Neural progenitor cell (in vitro differentiated cells): ENCODE measurements around the gene IL4I1. TPM values are rescaled to one million over a fixed set of nuclear protein-coding genes. Genes with fewer than 3 reads are reported as not detected.
A peak's percentile ranks its signal among the peaks of the same experiment; 100 is the strongest.

Source experiments
- DNase-seq: peaks from one replicate; pipeline ENCODE4 v3.0.0-alpha.2; 2016; ENCODE audit warnings: low spot score
- H2AFZ ChIP-seq: fragments of 200-600 bp; sonication (generic); replicated peaks from 2 replicates; pipeline ENCODE4 v1.6.1; 2016; ENCODE audit warnings: antibody characterized with exemption
- H3F3A ChIP-seq: fragments of 200-600 bp; sonication (generic); 2 replicates; pipeline ENCODE4 v1.6.1; 2016; ENCODE audit warnings: antibody characterized with exemption, low read depth
- H3K27ac ChIP-seq: fragments of 200-600 bp; sonication (generic); 2 replicates; pipeline ENCODE4 v1.5.1; 2016; ENCODE audit warnings: mild to moderate bottlenecking
- H3K27me3 ChIP-seq: fragments of 200-600 bp; sonication (generic); 2 replicates; pipeline ENCODE4 v1.6.1; 2016; ENCODE audit warnings: mild to moderate bottlenecking, moderate library complexity
- H3K36me3 ChIP-seq: fragments of 200-600 bp; sonication (generic); 2 replicates; pipeline ENCODE4 v1.5.1; 2016
- H3K4me1 ChIP-seq: fragments of 200-600 bp; sonication (generic); 2 replicates; pipeline ENCODE4 v1.6.1; 2016; ENCODE audit warnings: mixed run types
- H3K4me2 ChIP-seq: fragments of 200-600 bp; sonication (generic); 2 replicates; pipeline ENCODE4 v1.6.1; 2016
- H3K4me3 ChIP-seq: fragments of 200-600 bp; sonication (generic); 2 replicates; pipeline ENCODE4 v1.5.1; 2016
- H3K79me2 ChIP-seq: fragments of 200-600 bp; sonication (generic); 2 replicates; pipeline ENCODE4 v1.6.1; 2016; ENCODE audit warnings: low read depth
- H3K9ac ChIP-seq: fragments of 200-600 bp; sonication (generic); 2 replicates; pipeline ENCODE4 v1.6.1; 2016
- H3K9me3 ChIP-seq: fragments of 200-600 bp; sonication (generic); 2 replicates; pipeline ENCODE4 v1.5.1; 2016; ENCODE audit warnings: low read depth
- H4K20me1 ChIP-seq: fragments of 200-600 bp; sonication (generic); 2 replicates; pipeline ENCODE4 v1.6.1; 2016; ENCODE audit warnings: low read depth
- H3K27ac Mint-ChIP-seq: 3 replicates; pipeline ENCODE4 v1.8.0; 2021; ENCODE audit warnings: mixed read lengths
- H3K27me3 Mint-ChIP-seq: 2 replicates; pipeline ENCODE4 v1.8.0; 2022; ENCODE audit warnings: low read depth, mild to moderate bottlenecking, inconsistent platforms, moderate library complexity, mixed read lengths; ENCODE audit not compliant: insufficient read depth
- H3K36me3 Mint-ChIP-seq: 3 replicates; pipeline ENCODE4 v1.8.0; 2021; ENCODE audit warnings: mixed read lengths
- H3K4me1 Mint-ChIP-seq: 3 replicates; pipeline ENCODE4 v1.8.0; 2021; ENCODE audit warnings: mixed read lengths
- H3K4me3 Mint-ChIP-seq: 3 replicates; pipeline ENCODE4 v1.8.0; 2021; ENCODE audit warnings: mild to moderate bottlenecking, moderate library complexity, mixed read lengths
- H3K9me3 Mint-ChIP-seq: 3 replicates; pipeline ENCODE4 v1.8.0; 2020; ENCODE audit warnings: mixed read lengths
- EZH2 ChIP-seq: fragments of 200-600 bp; sonication (generic); IDR thresholded peaks from 2 replicates; pipeline ENCODE4 v1.6.1; 2017; ENCODE audit warnings: antibody characterized with exemption, mild to moderate bottlenecking, moderate library complexity
- EZH2phosphoT487 ChIP-seq: fragments of 200-600 bp; sonication (generic); IDR thresholded peaks from 2 replicates; pipeline ENCODE4 v1.6.1; 2017; ENCODE audit warnings: antibody characterized with exemption
- total RNA-seq: library from RNA; depleted of rRNA; stranded (reverse); fragments of >200 nt; gene quantifications from 2 replicates; pipeline ENCODE4 v1.2.3, GENCODE V29; 2015; ENCODE audit warnings: low replicate concordance
- TF ChIP-seq, protein P1 (sequence below): fragments of 200-600 bp; sonication (generic); IDR thresholded peaks from 2 replicates; pipeline ENCODE4 v1.5.1; 2017; ENCODE audit warnings: antibody characterized with exemption, mild to moderate bottlenecking

The IL4I1 gene
- total RNA-seq, 1 donor from 2014 or later = not detected

DNA sequence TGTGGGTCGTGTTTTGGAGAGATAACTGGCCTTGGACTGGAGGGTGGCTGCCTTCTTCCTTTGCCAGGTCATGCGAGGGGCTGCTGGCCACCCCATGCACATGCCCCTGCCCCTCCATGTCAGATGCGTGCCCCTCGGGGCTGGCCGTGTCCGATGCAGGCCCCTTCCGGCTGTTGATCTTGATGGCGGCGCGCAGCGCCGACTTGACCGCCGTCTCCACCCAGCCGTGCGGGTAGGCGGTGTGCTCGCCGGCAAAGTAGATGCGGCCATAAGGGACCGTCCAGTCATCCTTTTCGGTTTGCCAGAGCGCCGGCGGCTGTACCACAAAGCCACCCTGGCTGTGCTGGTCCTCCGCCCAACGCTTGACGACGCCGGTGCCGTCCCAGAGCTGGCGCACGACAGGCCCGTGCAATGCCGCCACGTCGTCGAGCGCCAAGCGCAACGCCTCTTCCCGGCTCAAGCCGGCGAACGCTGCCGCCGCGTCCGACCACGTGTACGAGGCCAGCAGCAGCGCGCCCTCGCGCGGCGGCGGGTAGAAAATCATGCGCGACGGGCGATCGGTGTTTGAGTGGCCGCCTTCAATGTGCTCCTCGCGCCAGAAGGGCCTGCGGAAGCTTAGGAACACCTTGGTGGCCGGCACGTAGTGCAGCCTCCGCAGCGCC, 6.9 kb downstream of the IL4I1 start:
- Histone ChIP-seq H3K4me1 (no peaks in the 10 kb centered on the region), H3K36me3 (no peaks in the 10 kb centered on the region), H3K4me3 (peak overlapping the region; percentile 30), H3F3A (peaks cover 23% of the 10 kb centered on the region), H4K20me1 (no peaks in the 10 kb centered on the region), H3K27ac (no peak overlapping the region), H3K9me3 (no peaks in the 10 kb centered on the region), H2AFZ (peak overlapping the region; percentile 30), H3K79me2 (no peaks in the 10 kb centered on the region), H3K4me2 (peak overlapping the region; percentile 48), H3K27me3 (peaks cover 24% of the 10 kb centered on the region), H3K9ac (no peak overlapping the region)
- peaks cover 17% of the 10 kb centered on the region for H3K27me3 Mint-ChIP-seq
- H3K9me3 Mint-ChIP-seq = no peaks in the 10 kb centered on the region
- TF ChIP-seq EZH2 = peak; percentile 45
- TF ChIP-seq, protein P1, sequence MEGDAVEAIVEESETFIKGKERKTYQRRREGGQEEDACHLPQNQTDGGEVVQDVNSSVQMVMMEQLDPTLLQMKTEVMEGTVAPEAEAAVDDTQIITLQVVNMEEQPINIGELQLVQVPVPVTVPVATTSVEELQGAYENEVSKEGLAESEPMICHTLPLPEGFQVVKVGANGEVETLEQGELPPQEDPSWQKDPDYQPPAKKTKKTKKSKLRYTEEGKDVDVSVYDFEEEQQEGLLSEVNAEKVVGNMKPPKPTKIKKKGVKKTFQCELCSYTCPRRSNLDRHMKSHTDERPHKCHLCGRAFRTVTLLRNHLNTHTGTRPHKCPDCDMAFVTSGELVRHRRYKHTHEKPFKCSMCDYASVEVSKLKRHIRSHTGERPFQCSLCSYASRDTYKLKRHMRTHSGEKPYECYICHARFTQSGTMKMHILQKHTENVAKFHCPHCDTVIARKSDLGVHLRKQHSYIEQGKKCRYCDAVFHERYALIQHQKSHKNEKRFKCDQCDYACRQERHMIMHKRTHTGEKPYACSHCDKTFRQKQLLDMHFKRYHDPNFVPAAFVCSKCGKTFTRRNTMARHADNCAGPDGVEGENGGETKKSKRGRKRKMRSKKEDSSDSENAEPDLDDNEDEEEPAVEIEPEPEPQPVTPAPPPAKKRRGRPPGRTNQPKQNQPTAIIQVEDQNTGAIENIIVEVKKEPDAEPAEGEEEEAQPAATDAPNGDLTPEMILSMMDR = peak; percentile 74
- peak; percentile 45 for TF ChIP-seq EZH2phosphoT487
- H3K4me1 Mint-ChIP-seq = peaks cover 4% of the 10 kb centered on the region
- peak; percentile 91 for DNase-seq
- H3K27ac Mint-ChIP-seq = no peak overlapping the region
- peaks cover 6% of the 10 kb centered on the region for H3K36me3 Mint-ChIP-seq
- H3K4me3 Mint-ChIP-seq = peak overlapping the region; percentile 82

DNA sequence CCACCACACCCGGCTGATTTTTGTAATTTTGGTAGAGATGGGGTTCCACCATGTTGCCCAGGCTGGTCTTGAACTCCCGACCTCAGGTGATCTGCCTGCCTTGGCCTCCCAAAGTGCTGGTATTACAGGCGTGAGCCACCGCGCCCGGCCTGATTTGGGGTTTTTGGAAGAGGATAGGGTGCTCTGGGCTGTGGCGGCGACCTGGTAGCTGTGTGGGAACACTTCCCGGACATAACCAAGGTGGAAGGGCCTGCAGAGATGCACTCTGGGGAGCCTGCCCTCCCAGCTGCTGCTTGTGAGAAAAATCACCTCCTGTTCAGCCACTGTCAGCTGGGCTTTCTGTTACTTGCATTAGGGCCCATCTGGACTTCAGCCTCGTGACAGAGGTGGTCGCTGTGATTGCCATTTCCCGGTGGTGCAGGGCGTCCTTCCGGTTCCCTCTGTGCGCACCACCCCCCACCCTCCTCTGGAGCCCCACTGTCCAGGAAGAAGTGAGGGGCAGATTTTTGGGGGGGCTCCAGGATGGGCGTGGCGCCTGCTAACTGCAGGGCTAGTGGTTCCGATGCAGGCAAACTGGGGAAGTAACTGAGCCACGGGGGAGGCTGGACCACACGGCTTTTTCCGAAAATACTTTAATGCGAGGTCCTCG, 7.5 kb downstream of the IL4I1 start:
- Mint-ChIP-seq H3K4me1 (peaks cover 4% of the 10 kb centered on the region), H3K27me3 (peaks cover 17% of the 10 kb centered on the region), H3K4me3 (peak overlapping the region; percentile 43), H3K9me3 (no peaks in the 10 kb centered on the region), H3K36me3 (peaks cover 11% of the 10 kb centered on the region), H3K27ac (no peak overlapping the region)
- no peaks in the 10 kb centered on the region for H3K36me3 ChIP-seq
- no peak overlapping the region for H3K9ac ChIP-seq
- H2AFZ ChIP-seq = no peak overlapping the region
- H3K79me2 ChIP-seq = no peaks in the 10 kb centered on the region
- H3K9me3 ChIP-seq = no peaks in the 10 kb centered on the region
- TF ChIP-seq EZH2phosphoT487 (no peak), EZH2 (no peak)
- TF ChIP-seq, protein P1 = no peak
- peaks cover 24% of the 10 kb centered on the region for H3K27me3 ChIP-seq
- no peak overlapping the region for H3K4me2 ChIP-seq
- DNase-seq = no peak
- no peaks in the 10 kb centered on the region for H3K4me1 ChIP-seq
- peaks cover 23% of the 10 kb centered on the region for H3F3A ChIP-seq
- no peaks in the 10 kb centered on the region for H4K20me1 ChIP-seq
- no peak overlapping the region for H3K27ac ChIP-seq
- H3K4me3 ChIP-seq = no peak overlapping the region

DNA sequence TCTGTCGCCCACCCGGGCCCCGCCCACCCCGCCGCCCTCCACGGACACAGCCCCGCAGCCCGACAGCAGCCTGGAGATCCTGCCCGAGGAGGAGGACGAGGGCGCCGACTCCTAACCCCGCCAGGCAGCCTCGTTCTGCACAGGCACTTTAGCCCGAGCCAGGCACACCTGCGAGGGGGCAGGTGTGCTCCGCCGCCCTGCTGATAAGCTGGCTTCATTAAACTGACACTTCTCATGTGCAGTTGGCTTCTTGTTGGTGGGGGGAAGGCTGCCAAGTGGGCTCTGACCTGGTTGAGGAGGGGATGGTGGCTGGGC, 8.2 kb downstream of the IL4I1 start:
- H3K4me1 ChIP-seq = no peaks in the 10 kb centered on the region
- peaks cover 17% of the 10 kb centered on the region for H3K27me3 Mint-ChIP-seq
- peaks cover 23% of the 10 kb centered on the region for H3F3A ChIP-seq
- H3K9me3 Mint-ChIP-seq = no peaks in the 10 kb centered on the region
- H3K4me1 Mint-ChIP-seq = peaks cover 4% of the 10 kb centered on the region
- peaks cover 15% of the 10 kb centered on the region for H3K36me3 Mint-ChIP-seq
- DNase-seq = no peak
- H3K27me3 ChIP-seq = peaks cover 24% of the 10 kb centered on the region
- H3K27ac ChIP-seq = no peak overlapping the region
- H3K79me2 ChIP-seq = no peaks in the 10 kb centered on the region
- no peaks in the 10 kb centered on the region for H3K9me3 ChIP-seq
- H2AFZ ChIP-seq = no peak overlapping the region
- H3K4me2 ChIP-seq = no peak overlapping the region
- no peak overlapping the region for H3K9ac ChIP-seq
- H3K4me3 ChIP-seq = no peak overlapping the region
- H3K27ac Mint-ChIP-seq = no peak overlapping the region
- TF ChIP-seq EZH2phosphoT487 (no peak), EZH2 (no peak)
- TF ChIP-seq, protein P1 = no peak
- H4K20me1 ChIP-seq = no peaks in the 10 kb centered on the region
- H3K36me3 ChIP-seq = no peaks in the 10 kb centered on the region
- no peak overlapping the region for H3K4me3 Mint-ChIP-seq
